Daoy (cell line): ENCODE data around the gene GPR173. TPM values are rescaled to one million over a fixed set of nuclear protein-coding genes. Genes with fewer than 3 reads are reported as not detected.

Experiments used
- DNase-seq: peaks from one replicate; pipeline ENCODE4 v3.0.0-alpha.2; 2015; ENCODE audit warnings: low read depth
- total RNA-seq: library from RNA; depleted of rRNA; stranded (reverse); fragments of >200 nt; shearing (Covaris generic); gene quantifications from 2 replicates; pipeline ENCODE4 v1.2.3, GENCODE V29; 2014; rRNA removed

The GPR173 gene, protein sequence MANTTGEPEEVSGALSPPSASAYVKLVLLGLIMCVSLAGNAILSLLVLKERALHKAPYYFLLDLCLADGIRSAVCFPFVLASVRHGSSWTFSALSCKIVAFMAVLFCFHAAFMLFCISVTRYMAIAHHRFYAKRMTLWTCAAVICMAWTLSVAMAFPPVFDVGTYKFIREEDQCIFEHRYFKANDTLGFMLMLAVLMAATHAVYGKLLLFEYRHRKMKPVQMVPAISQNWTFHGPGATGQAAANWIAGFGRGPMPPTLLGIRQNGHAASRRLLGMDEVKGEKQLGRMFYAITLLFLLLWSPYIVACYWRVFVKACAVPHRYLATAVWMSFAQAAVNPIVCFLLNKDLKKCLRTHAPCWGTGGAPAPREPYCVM
- total RNA-seq: 0.24 and 1.2 TPM in 2 replicates

DNA sequence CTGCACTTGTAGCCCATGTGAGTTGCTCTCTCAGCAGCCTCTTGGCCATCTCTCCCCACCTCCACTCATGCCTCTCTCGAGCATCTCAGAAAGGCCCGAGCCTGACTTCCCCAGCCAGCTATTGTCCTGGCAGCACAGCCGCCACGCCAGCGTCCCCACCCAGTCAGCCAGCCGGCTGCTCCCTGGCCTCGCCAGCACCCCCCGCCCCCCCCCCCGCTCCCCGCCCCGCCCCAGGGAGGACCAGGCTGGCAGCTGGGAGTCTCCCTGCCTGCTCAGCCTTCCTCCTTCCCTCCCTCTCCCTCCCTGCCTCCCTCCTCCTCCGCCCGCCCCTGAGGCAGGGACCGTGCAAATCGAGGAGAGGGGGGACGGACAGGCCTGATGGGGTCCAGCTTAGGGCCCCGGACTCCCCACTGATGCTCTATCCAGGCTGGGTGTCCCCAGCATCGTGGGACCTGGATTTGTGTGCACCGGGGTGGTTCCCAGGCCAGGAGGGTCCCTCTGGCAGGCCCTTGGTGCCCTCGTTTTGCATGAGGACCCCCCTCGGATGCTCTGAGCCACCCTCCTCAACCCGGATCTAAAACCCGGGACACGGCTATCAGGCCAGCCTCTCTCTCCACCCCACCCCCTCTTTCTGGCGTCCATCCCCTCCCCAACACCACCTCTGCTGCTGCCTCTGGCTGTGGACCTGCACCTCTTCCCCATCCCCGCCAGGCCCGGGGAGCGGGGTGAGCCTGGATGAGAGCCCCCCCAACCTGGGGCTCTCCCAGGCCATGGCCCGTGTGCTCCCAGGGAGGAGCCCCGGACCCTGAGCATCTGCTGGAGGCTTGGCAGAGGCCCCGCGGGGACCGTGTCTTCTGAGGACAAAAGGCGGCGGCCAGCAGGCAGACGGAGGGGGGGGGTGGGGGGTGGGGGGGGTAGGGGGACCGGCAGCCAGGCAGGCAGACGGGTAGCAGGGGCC, at the start of gene GPR173:
Gene GPR173, plus strand, starts transcription at position 621 of the 958 bp plus-strand sequence. CDS start 27,833 bp downstream, outside the sequence.
- DNase-seq: peak; percentile 69

DNA sequence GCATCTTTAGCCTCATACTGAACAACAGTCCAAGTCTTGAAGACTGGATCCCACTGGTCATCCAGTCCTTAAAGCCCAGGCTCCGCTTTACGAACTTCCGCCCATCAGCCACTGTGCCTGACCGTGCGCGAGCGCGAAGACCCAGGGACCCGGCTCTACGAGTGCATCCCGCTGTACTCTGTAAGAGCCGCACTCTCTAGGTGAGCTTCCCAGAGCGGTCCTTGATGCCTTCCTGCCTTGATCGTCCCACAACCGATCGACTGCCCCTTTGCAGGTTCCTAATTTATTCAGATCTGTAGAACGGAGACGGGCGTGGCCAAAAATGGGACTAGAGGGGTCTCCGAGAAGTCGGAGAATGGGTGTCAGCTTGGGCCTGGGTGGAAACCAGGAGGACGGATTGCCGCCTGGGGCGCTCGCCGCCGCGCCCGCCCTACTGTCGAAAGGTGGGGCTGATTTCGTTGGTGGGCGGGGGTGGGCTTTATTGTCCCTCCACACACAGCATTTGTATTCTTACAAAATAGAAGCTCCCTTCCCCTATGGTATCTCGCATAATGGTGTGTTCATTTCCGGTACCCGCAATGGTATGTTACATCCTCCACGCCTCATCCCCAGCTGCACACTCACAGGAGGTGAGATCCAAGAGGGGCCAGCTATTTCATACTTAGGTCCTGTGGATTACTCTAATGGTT, 48.0 kb upstream of the GPR173 start:
- no peak for DNase-seq

DNA sequence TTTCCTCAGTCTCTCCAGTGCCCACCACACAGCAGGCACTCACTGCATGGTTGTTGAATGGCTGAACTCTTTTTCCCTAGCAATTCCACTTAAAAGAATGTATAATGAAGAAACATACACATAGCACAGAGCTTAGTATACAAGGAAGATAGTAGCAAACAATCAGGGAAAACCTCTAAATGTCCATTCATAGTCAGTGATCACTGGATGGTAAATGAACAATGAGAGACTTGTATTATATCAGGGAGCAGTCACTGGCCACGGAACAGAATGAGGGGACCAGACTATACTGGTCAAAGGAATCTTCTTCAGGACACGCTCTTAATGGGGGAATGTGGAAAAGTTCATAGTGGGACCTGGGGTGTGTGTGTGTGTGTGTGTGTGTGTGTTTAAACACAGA, 46.6 kb upstream of the GPR173 start:
- DNase-seq: no peak

DNA sequence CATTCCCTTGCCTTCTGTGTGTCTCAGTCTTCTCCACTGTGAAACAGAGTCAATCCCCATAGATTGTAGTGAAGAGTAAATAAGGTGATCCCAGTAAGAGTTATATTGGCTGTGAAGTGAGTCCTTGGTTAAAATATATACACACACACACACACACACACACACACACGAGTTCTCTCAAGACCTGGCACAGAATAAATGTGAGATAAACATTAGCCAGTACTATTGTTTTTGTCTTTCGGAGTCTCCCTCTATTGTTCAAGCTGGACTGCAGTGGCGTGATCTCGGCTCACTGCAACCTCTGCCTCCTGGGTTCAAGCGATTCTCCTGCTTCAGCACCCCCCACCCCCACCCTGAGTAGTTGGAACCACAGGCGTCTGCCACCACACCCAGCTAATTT, 45.5 kb upstream of the GPR173 start:
- DNase-seq: no peak

DNA sequence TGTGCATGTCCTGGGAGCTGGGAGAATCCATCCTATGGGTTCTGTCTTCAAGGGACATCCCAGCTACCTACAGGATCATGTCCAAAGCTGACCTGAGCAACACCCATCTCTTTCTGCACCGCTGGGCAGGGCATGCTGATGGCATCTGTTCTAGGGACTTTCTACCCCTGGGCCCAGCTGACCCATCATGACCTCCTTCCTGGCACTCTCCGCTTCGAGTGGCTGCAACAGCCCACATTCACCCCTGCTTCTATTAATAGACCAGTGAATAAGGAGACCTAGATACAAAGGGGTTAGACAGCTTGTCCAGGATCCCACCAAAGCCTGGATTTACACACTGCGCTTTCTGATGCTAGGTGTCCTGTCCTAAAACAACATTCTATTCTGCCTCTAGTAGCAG, 44.6 kb upstream of the GPR173 start:
- no peak for DNase-seq

DNA sequence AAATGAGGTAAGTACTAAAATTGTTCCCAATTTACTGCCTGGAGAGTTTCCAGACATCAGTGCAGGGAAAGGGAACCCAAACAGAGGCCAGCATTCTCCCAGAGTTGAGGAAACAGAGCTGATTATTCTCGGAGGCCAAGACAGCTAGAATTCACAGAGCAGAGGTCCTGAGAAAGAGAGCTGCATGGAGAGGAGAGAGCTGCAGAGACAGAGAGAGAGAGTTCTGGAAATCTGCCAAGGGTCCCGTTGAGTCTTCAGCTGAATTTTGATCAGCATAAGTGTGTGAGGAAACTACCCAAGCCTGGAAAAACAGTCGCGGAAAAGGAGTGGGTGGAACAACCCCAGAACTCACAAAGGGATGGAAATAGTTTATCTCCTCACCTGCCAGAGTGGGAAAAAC, 43.8 kb upstream of the GPR173 start:
- no peak for DNase-seq

DNA sequence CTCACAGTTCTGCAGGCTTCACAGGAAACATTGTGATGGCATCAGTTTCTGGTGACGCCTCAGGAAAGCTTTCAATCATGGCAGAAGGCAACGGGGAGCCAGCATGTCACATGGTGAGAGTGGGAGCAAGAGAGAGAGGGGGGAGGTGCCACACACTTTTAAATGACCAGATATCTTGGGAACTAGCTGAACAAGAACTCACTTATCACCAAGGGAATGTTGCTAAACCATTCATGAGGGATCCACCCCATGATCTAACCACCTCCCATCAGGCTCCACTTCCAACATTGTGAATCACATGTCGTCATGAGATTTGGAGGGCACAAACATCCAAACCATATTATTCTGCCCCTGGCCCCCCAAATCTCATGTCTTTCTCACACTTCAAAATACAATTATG, 43.3 kb upstream of the GPR173 start:
- no peak for DNase-seq

DNA sequence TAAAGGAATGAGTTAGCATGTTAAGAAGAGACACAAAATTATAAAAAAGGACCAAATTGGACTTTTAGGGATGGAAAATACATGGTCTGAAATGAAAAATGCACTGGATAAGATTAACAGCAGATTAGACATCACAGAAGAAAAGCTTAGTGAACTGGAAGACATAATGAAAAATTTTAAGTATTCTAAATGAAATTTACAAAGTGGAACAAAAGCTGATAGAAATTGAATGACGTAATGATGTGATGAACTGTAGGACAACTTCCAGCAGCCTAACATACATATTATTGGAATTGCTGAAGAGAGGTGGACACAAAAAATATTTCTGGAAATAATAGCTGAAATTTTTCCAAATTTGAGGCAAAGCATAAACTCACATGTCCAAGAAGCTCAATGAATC, 39.6 kb upstream of the GPR173 start:
- DNase-seq: no peak

DNA sequence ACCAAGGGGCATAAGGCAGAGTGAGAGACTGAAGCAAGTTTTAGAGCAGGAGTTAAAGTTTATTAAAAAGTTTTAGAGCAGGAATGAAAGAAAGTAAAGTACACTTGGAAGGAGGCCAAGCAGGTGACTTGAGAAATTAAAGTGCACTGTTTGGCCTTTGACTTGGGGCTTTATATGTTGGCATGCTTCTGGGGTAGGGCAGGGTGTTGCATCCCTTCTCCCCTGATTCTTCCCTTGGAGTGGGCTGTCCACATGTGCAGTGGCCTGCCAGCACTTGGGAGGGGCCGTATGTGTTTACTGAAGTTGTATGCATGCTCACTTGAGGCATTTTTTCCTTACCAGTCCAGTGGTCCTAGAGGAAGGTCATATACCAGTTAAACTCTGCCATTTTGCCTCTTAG, 35.3 kb upstream of the GPR173 start:
- DNase-seq: no peak

DNA sequence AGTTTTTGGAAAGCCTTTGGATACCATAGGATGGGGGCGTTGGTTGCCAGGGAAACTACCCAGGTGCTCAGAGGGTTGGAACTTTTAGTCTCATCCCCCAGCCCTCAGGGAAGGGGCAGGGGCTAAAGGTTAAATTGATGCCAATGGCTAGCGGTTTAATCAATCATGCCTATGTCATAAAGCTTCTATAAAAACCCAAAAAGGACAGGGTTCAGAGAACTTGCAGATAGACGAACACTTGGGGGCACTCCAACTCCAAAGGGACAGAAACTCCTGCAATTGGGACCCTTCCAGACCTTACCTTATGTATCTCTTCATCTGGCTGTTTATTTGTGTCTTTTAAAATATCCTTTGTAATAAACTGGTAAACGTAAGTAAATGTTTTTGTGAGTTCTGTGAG, 30.0 kb upstream of the GPR173 start:
- no peak for DNase-seq

DNA sequence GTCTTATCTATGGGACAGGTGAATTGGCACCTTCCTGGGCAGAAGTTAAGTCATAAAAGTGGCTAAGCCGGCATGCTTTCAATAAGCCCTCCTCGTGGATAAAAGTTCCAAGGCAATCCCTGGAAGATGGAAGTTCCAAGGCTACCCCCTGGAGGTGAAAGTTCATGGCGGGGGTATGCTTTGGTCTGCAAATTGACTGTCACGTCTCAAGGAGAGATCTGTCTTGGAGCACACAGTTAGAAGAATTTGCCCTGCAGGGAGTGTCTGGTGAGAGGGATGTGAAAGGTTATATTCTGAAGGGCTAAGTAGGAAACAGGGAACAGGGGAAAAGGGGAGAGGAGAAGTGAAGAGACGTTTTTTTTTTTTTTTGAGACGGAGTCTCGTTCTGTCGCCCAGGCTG, 26.2 kb upstream of the GPR173 start:
- no peak for DNase-seq

DNA sequence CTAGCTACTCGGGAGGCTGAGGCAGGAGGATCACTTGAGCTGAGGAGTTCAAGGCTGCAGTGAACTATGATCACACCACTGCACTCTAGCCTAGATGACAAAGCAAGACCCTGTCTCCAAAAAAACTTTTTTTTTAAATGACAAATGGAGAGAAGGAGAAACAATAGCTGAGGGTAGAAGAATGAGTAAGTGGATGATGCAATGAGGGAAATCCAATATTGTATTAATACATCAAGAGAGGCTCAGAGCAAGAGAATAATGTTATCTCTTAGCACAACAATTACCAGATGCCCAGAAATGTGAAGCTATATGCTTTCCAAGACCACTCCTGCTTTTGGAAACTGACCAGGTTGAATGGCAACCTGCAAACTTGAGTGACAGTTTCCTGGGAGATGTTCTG, 19.9 kb upstream of the GPR173 start:
- DNase-seq: no peak

DNA sequence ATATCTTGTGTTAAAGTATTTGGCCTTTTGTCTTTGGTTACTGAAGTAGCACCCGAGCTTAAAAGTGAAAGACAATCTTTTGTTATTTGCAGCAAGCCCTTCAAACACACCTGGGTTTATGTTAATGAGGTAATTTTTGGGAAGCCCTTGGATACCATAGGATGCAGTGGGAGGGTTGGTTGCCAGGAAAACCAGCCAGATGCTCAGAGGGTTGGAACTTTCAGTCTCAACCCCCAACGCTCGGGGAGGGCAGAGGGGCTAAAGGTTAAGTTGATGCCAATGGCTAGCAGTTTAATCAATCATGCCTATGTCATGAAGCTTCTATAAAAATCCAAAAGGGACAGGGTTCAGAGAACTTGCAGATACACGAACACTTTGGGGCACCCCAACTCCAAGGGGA, 17.2 kb upstream of the GPR173 start:
- no peak for DNase-seq

DNA sequence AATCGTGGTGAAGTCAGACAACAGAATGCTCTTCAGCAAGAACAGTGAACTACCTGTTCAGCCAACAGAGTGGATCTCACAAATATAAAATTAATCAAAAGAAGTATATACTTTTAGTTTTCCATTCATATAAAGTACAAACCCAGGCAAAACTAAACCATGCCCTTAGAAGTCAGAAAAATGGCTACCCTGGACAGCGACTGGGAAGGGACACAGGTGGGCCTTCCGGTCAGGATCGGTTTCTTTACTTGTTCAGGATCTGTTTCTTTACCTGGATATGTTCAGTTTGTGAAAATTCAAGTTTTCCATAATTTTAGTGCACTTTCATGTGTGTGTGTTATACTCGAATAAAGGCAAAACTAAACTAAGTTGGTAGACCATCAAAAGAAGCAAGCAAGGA, 12.4 kb upstream of the GPR173 start:
- no peak for DNase-seq

DNA sequence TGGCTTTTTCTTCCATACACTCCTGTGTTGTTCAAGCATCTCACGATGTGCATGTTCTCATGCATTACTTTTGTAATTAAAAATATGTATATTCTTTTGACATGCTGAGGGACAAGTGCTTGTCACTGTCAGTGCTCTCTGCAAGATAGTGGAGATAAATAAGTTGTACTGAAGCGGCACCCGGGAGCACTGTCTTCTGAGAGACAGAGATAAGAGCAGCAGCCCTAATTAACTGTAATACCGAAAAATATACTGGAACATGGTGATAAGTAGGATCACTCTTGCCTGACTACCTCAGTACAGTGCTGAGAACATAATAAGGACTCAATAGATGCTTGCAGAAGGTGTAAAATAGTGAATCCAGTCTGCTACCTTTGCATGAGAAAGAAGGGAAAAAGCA, 9.4 kb upstream of the GPR173 start:
- DNase-seq: no peak

DNA sequence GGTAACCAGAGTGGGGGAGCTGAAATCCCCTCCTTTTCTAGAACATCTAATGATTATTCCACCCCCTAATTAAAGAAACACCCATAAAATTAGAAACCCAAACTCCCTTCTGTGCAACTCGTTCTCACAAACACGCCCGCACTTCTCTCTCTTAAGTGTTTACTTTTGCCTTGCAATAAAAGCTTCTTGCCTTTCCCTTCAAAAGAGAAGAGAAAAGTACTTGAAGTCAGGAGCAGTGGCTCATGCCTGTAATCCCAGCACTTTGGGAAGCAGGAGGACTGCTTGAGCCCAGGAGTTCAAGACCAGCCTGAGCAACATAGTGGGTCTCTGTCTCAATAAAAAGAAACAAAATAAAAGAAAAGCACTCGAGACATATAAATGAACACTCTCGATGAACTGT, 3.6 kb upstream of the GPR173 start:
- DNase-seq: no peak

DNA sequence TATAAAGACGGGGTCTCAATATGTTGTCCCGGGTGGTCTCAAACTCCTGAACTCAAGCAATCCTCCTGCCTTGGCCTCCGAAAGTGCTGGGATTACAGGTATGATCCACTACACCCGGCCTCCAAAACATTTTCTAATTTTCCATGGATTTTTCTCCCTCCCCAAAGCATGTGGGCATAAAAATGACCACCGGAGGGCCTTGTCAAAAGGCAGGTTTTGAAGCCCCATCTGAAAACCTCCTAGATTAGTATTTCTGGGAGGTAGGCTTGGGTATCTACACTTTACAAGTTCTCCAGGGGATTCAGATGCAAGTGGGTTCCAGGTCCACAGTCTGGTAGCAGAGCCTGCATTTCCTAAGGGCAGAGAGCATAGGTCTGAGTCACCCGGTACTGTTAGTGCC, 1.4 kb upstream of the GPR173 start:
- DNase-seq: no peak

DNA sequence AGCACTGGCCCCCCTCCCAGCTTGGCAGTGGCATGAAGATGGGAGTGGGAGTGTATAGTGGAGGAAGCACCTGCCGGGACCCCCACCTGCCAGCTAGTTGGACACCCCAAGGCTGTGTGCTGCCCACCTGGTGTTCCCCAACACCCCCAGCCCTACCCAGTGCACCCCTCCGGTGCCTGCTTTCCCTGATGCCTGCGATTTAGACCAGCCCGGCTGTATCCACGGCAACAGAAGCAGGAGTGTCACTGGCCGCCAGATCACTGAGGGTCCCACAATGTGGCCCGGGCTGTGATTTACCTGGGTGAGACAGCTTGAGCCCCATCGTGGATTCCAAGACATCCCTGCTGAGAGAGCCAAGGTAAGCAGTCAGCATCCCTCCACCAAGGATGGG, 533 bp downstream of the GPR173 start:
- no peak for DNase-seq

DNA sequence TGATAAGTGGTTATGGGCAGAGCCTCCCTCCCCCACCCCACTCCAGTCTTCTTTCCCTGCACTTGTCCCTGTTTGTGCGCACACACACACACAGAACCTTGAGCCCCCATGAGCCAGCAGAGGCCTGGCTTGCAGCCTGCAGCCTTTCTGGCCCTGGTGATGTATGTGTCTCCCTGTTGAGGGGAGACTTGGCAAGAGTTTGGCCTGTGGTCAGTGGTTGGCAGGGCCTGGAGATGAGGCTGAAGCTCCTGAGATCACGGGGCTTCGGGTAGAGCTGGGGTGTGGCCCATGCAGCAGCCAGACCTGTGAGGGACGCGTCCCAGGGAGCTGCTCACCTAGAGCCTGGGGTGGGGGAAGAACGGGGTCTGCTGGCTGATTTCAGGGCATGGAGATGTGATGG, 2.3 kb downstream of the GPR173 start:
- DNase-seq: no peak

DNA sequence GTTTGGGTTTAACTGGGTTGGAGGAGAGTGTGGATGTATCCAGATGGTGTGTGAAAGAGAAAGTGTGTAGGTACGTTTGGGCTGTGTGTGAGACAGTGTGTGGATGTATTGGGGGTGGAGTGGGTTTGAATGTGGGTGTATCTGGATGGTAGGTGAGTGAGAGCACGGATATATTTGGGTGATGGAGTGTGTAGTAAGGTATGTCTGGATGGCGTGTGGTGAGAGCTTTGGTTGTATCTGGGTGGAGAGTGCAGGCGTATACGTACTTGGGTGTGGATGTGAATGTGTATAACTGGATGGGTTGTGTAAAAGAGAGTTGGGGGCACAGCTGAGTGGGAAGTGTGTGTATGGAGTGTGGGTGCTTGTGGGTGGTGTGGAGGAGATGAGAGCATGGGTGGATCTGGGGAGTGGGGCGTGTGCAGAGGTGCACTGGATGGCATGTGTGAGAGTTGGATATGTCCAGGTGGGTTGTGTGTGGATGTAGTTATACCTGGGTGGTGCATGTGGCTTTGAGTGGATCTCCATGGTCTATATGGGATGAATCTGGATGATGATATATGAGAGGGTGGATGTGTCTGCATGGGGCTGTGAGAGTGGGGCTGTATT, 6.8 kb downstream of the GPR173 start:
- DNase-seq: no peak

DNA sequence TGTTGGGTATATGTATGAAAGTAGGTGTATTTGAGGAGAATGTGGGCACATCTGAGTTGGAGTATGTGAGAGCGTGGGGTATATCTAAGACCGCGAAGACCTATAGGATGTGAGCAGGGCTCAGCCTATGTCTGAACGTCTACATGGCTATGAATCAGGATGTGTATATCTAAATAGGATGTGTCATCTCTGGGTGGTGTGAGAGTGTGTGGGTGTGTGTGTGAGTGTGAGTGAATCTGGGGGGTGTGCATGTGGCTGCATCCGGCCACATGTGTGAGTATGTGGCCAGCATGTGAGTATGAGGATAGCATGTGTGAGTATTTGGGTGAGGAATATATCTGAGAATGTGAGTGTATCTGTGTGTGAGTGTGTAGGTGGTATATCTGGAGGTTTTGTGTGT, 7.7 kb downstream of the GPR173 start:
- DNase-seq: no peak

DNA sequence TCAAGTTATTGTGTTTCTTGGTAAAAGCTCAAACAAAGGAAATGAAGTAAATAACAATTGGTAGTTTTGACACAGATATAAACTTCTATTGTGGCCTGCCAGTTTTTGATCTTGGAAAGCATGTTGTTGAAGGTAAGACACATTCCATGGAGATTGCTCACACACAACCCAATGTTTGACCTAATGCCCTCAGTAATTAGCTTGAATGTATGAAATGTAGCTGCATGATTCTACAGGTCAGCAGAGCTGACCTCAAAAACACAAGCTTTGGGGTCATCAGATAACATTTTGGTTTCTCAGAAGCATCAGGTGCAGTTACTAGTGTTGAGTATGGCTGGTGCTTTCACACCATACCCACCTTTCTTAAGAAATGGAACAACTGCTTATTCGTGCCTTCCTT, 16.5 kb downstream of the GPR173 start:
- no peak for DNase-seq
